Mesendoderm (in vitro differentiated cells): Measurements from ENCODE around the gene FAM83D.
"Not testable (repeated sequence)": the region's sequence is repeated elsewhere in the genome, so short reads cannot be mapped to it uniquely, and the experiment has no call there.

Source experiments
- DNase-seq: peaks from one replicate; pipeline ENCODE4 v3.0.0; 2013
- H2AK5ac ChIP-seq: 2 replicates; pipeline ENCODE4 v1.6.1; 2013; ENCODE audit warnings: low read length, inconsistent platforms
- H2BK120ac ChIP-seq: 2 replicates; pipeline ENCODE4 v1.6.1; 2013; ENCODE audit warnings: low read depth, mild to moderate bottlenecking, low read length, moderate library complexity, mixed read lengths
- H2BK15ac ChIP-seq: replicated peaks from 2 replicates; pipeline ENCODE4 v1.6.1; 2013; ENCODE audit warnings: low read depth, mild to moderate bottlenecking, moderate library complexity
- H2BK5ac ChIP-seq: 2 replicates; pipeline ENCODE4 v1.6.1; 2013; ENCODE audit warnings: low read length, inconsistent platforms
- H3K18ac ChIP-seq: 2 replicates; pipeline ENCODE4 v1.6.1; 2013; ENCODE audit warnings: mild to moderate bottlenecking, low read length, mixed read lengths
- H3K23ac ChIP-seq: one replicate; pipeline ENCODE4 v1.6.1; 2013; ENCODE audit warnings: low read length
- H3K27ac ChIP-seq: 2 replicates; pipeline ENCODE4 v1.5.1; 2013; ENCODE audit warnings: low read depth, mild to moderate bottlenecking, inconsistent platforms, low read length, moderate library complexity
- H3K27me3 ChIP-seq: 2 replicates; pipeline ENCODE4 v1.6.1; 2013; ENCODE audit warnings: low read length, control low read depth, mild to moderate bottlenecking, inconsistent platforms; ENCODE audit not compliant: insufficient read depth, poor library complexity
- H3K36me3 ChIP-seq: 2 replicates; pipeline ENCODE4 v1.6.1; 2013; ENCODE audit warnings: low read length, inconsistent platforms; ENCODE audit not compliant: control insufficient read depth, insufficient read depth
- H3K4ac ChIP-seq: one replicate; pipeline ENCODE4 v1.6.1; 2013; ENCODE audit warnings: low read depth, mild to moderate bottlenecking, low read length, moderate library complexity
- H3K4me1 ChIP-seq: 2 replicates; pipeline ENCODE4 v1.6.1; 2013; ENCODE audit warnings: low read depth, low read length, inconsistent platforms; ENCODE audit not compliant: control insufficient read depth
- H3K4me2 ChIP-seq: 2 replicates; pipeline ENCODE4 v1.6.1; 2013; ENCODE audit warnings: low read length
- H3K4me3 ChIP-seq: 2 replicates; pipeline ENCODE4 v1.5.1; 2013; ENCODE audit warnings: mild to moderate bottlenecking, low read length
- H3K56ac ChIP-seq: one replicate; pipeline ENCODE4 v1.6.1; 2013; ENCODE audit warnings: low read length
- H3K79me1 ChIP-seq: 2 replicates; pipeline ENCODE4 v1.6.1; 2013; ENCODE audit warnings: low read length, inconsistent platforms
- H3K79me2 ChIP-seq: 2 replicates; pipeline ENCODE4 v1.6.1; 2013; ENCODE audit warnings: mild to moderate bottlenecking, low read length; ENCODE audit not compliant: control insufficient read depth, insufficient read depth
- H3K9ac ChIP-seq: 2 replicates; pipeline ENCODE4 v1.6.1; 2013; ENCODE audit warnings: low read length, inconsistent platforms
- H4K5ac ChIP-seq: one replicate; pipeline ENCODE4 v1.6.1; 2013; ENCODE audit warnings: low read length
- H4K8ac ChIP-seq: one replicate; pipeline ENCODE4 v1.6.1; 2013; ENCODE audit warnings: low read depth, mild to moderate bottlenecking, control low read depth, low read length, moderate library complexity
- WGBS: extraction: QIAGEN DNeasy Blood & Tissue Kit; methylation state at CpG from one replicate; pipeline ENCODE4 v1.1.7; 2013; ENCODE audit warnings: low lambda C conversion rate, missing lambda C conversion rate; ENCODE audit not compliant: insufficient coverage; ENCODE audit errors: extremely low coverage; 5-methylcytosine and 5-hydroxymethylcytosine counted together
- small RNA-seq: library from polyadenylated mRNA; stranded (forward); fragments of <200 nt; extraction: miRNeasy Mini kit (QIAGEN cat#:217004); gene quantifications from one replicate; pipeline ENCODE3, GENCODE V24; 2013; ENCODE audit not compliant: insufficient read depth

Gene FAM83D

DNA sequence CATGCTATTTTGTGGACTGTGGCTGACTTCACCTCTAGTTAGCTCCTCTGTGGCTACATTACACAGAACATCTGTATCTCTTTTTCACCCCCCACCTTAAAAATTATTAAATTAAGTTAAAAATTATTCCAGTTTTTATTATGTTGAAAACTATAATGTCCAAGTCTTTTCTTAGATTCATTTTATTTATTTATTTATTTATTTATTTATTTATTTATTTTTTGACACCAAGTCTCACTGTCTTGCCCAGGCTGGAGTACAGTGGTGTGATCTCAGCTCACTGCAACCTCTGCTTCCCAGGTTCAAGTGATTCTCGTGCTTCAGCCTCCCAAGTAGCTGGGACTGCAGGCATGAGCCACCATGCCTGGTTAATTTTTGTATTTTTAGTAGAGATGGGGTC, 70.6 kb downstream of the FAM83D start:
- H3K79me2 ChIP-seq, H3K4me3 ChIP-seq, H3K9ac ChIP-seq, H3K79me1 ChIP-seq, H4K5ac ChIP-seq, H3K4me1 ChIP-seq, H2AK5ac ChIP-seq, DNase-seq, H2BK15ac ChIP-seq, H3K36me3 ChIP-seq, H4K8ac ChIP-seq, H2BK5ac ChIP-seq, H2BK120ac ChIP-seq, H3K4me2 ChIP-seq, H3K18ac ChIP-seq, H3K4ac ChIP-seq, H3K27ac ChIP-seq, H3K23ac ChIP-seq, H3K56ac ChIP-seq, H3K27me3 ChIP-seq: not testable (repeated sequence)
- no CpG with 5 or more reads among the region's 1 CpG for WGBS

DNA sequence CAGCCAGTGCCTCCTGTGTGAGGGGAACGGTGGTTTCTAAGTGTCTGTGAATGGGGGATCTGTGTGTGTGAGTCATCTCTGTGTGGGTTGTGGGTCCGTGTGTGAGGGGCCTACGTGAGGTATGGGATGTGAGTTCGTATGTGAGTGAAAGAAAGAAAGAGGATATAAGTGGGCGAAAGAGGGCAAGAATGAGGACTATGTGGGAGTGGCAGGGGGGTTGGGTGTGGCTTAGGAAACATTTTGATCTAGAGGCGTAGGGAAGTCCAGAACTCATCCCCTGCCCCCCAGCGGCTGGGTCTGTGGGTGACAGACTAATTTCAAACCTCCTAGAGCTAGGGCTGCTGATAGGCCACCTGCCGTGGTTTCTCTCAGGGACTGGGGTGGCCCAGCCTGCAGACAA, 71.4 kb downstream of the FAM83D start:
- no peak overlapping the region for H3K18ac ChIP-seq
- H3K27me3 ChIP-seq, result no peaks in the 10 kb centered on the region
- H2BK15ac ChIP-seq, result no peak overlapping the region
- no peaks in the 10 kb centered on the region for H3K79me2 ChIP-seq
- H3K23ac ChIP-seq, result no peak overlapping the region
- no peak overlapping the region for H4K8ac ChIP-seq
- no peak overlapping the region for H2AK5ac ChIP-seq
- no peak overlapping the region for H3K9ac ChIP-seq
- H3K27ac ChIP-seq, result no peak overlapping the region
- no peak overlapping the region for H3K4me2 ChIP-seq
- no peaks in the 10 kb centered on the region for H3K79me1 ChIP-seq
- peaks cover 3% of the 10 kb centered on the region for H3K36me3 ChIP-seq
- no peak overlapping the region for H3K4me3 ChIP-seq
- H3K56ac ChIP-seq, result no peak overlapping the region
- DNase-seq, result peak; percentile 13
- no peak overlapping the region for H4K5ac ChIP-seq
- H3K4ac ChIP-seq, result no peak overlapping the region
- H2BK5ac ChIP-seq, result no peak overlapping the region
- H3K4me1 ChIP-seq, result no peaks in the 10 kb centered on the region
- H2BK120ac ChIP-seq, result no peak overlapping the region
- WGBS, result 100% methylated on average over 4 of the region's 8 CpGs

DNA sequence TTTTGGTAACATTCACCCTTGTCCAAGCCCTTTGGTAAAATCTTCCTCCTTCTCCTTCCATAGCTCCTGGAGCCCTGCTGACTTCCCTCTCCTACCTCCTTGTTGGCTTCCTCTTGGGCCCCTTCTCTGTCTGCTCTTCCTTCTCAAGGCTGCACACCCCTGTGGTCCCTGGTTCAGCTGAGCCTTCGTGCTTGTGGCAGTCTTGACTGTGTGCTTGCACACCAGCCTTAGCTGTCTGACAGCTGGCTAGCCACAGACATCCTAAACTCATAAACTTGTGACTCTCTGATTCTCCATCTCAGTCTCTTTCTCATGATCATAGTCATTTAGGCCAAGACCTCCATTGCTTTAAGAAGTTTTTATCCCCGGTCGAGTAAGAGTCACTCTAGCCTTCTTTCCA, 73.0 kb downstream of the FAM83D start:
- H3K23ac ChIP-seq, result no peak overlapping the region
- H3K4me2 ChIP-seq, result no peak overlapping the region
- no CpG with 5 or more reads among the region's 3 CpGs for WGBS
- no peaks in the 10 kb centered on the region for H3K4me1 ChIP-seq
- H3K27ac ChIP-seq, result no peak overlapping the region
- no peak overlapping the region for H2BK120ac ChIP-seq
- no peak overlapping the region for H3K18ac ChIP-seq
- H2AK5ac ChIP-seq, result no peak overlapping the region
- no peaks in the 10 kb centered on the region for H3K79me1 ChIP-seq
- H3K4me3 ChIP-seq, result no peak overlapping the region
- no peaks in the 10 kb centered on the region for H3K79me2 ChIP-seq
- H3K56ac ChIP-seq, result no peak overlapping the region
- no peak overlapping the region for H2BK15ac ChIP-seq
- H3K4ac ChIP-seq, result no peak overlapping the region
- H3K36me3 ChIP-seq, result peaks cover 4% of the 10 kb centered on the region
- H3K9ac ChIP-seq, result no peak overlapping the region
- H3K27me3 ChIP-seq, result no peaks in the 10 kb centered on the region
- no peak overlapping the region for H2BK5ac ChIP-seq
- no peak for DNase-seq
- no peak overlapping the region for H4K5ac ChIP-seq
- H4K8ac ChIP-seq, result no peak overlapping the region

GRCh38 chr20:38999965-39000910, 74.0 kb downstream of the FAM83D start:
- no peaks in the 10 kb centered on the region for H3K27me3 ChIP-seq
- peaks cover 4% of the 10 kb centered on the region for H3K36me3 ChIP-seq
- no peaks in the 10 kb centered on the region for H3K79me1 ChIP-seq
- no peak overlapping the region for H2BK5ac ChIP-seq
- H3K4me2 ChIP-seq, result no peak overlapping the region
- H2AK5ac ChIP-seq, result no peak overlapping the region
- H3K9ac ChIP-seq, result no peak overlapping the region
- no peak overlapping the region for H3K23ac ChIP-seq
- WGBS, result no CpG with 5 or more reads among the region's 6 CpGs
- no peak overlapping the region for H3K4me3 ChIP-seq
- H2BK120ac ChIP-seq, result no peak overlapping the region
- no peaks in the 10 kb centered on the region for H3K4me1 ChIP-seq
- H3K27ac ChIP-seq, result no peak overlapping the region
- no peak overlapping the region for H3K4ac ChIP-seq
- H3K18ac ChIP-seq, result no peak overlapping the region
- no peak overlapping the region for H2BK15ac ChIP-seq
- DNase-seq, result no peak
- H3K56ac ChIP-seq, result no peak overlapping the region
- H4K5ac ChIP-seq, result no peak overlapping the region
- H4K8ac ChIP-seq, result no peak overlapping the region
- H3K79me2 ChIP-seq, result no peaks in the 10 kb centered on the region

Small RNA genes lying within 50 kb of the gene (small RNA-seq; reads per million reads assigned to genes)
- gene AL023803.1, result 1.1 reads per million
